ENCODE measurements around the gene BANF1.
"Not testable (repeated sequence)": the region's sequence is repeated elsewhere in the genome, so short reads cannot be mapped to it uniquely, and the experiment has no call there.

Gene BANF1

GRCh38 chr11:65978391-65979238, 23.7 kb upstream of the BANF1 start:
- DNase-seq: no peak

GRCh38 chr11:65979261-65979759, 23.0 kb upstream of the BANF1 start:
- DNase-seq: no peak

- no peak for DNase-seq
Measured at GRCh38 chr11:65981101-65981740, 21.1 kb upstream of the BANF1 start.

GRCh38 chr11:65981972-65982823, 20.1 kb upstream of the BANF1 start:
- DNase-seq: no peak

DNA sequence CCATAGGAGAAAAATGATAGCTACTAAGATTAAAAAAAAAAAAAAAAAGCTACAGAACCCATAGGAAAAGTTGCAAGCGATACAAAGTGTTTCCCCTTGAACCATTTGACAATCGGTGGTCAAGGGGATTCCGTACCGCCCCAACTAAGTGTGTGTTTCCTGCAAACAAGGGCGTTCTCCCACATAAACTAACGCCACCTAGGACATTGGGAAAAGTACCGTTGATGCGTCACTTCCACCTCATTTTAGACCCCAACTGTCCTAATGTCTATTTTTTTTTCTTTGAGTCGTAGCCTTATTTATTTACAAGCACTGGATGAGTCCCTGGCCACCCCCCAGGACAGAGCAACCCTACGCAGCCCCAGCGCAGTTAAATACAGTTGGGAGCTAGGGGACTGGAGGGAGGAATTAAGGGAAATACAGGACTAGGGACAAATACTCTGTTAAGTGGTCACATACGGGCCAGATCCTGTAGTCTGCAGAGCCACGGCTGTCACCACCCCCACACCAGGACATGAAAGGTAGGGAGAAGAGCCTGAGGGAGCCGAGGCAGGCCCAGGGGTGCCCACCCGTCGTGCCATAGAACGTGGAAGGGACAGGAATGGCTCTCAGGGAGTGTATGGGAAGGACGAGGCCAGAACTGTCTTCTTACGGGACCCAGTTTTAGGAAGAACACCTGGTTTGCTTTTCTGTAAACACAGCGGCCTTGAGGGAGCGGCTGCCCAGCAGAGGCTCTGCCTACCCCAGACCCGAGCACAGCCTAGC, 19.3 kb upstream of the BANF1 start:
- DNase-seq: no peak

DNA sequence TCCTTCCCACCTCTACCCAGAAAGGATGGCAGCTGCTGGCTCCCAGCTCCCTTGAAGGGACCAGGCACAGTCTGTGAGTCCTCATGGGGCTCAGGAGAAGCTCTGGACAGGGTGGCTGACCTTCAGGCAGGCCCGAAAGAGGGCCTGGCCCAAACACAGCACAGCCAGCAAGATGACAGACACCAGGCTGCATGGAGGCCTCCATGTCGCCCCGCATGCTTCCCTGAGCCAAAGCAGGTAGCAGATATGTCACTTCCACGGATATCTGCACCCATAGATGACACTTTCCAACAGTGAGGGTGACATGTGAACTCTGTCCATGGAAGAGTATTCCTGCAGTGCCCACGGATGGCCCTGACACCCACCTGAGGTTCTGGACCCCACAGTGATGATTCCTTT, 18.7 kb upstream of the BANF1 start:
- DNase-seq: no peak

DNA sequence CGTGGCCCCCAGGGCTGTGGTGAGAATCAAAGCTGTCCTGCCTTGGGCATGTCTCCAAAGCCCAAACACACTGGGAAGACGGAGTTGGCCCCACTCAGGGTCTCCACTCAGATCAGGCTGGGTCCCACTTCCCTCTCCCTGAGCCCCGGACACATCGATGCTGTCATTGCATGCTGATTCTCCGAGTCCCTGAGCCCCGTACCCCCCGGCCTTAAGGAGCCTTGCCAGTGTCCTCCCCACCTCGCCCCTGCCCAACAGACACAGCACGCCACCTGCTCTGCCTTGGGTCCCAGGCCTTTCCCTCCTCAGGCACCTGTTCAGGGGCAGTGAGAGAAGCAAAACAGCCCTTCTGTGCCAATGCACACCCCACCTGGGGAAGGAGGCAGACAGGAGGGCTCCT, 15.0 kb upstream of the BANF1 start:
- no peak for DNase-seq

DNA sequence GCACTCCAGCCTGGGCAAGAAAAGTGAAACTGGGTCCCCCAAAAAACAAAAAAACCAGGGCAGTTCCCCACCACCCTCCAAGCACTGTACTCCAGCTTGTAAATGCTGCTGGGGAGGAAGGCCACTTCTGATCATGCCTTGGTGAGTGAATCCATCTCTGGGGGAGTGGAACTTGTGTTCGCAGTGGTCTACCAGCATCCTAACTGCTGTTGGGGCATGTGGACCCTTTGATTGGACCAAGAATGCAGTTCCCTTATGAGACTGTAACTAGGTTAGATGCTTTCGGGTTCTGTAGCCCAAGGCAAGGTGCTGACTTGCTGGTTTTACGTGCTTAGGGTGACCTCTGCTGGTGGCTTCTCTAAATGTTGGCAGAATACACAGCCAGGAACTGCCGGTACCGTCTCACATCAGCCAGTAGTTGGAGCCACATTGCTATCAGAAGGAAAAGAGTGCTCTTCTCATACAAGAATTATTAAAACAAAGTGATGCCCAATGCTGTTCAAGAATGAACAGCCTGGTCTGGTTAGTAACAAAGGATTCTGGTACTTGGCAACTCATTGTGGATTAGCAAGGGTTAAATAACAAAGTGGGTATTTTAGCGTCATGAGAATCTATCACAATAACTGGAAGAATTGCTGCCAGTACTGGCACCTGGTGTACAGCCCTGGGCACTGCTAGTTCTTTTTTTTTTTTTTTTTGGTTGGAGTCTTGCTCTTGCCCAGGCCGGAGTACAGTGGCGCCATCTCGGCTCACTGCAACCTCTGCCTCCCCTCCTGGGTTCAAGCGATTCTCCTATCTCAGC, 13.3 kb upstream of the BANF1 start:
- DNase-seq: peak; percentile 81 to 89

DNA sequence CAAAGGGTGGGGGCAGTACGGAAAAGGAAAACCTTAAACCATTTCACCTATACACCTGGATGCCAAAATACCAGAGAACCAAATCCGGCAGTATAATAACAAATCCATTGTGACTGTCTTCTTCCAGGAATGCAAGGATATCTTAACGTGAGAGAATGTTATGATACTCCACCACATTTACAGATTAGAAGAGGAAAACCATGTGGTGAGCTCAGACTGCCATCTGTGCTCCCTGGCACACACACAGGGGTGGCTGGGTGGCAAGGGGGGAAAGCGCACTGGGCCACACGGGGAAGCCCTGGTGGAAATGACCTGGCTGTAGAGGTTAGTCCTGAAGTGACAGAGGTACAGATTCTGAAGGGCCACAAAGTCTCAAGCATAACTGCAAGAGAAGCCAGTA, 10.2 kb upstream of the BANF1 start:
- no peak for DNase-seq

GRCh38 chr11:65997286-65997685, 5.0 kb upstream of the BANF1 start:
- no peak for DNase-seq

- DNase-seq: peak in 1 of 2 experiments; percentile 74
Measured at GRCh38 chr11:66002648-66003225, 434 bp downstream of the BANF1 start.

DNA sequence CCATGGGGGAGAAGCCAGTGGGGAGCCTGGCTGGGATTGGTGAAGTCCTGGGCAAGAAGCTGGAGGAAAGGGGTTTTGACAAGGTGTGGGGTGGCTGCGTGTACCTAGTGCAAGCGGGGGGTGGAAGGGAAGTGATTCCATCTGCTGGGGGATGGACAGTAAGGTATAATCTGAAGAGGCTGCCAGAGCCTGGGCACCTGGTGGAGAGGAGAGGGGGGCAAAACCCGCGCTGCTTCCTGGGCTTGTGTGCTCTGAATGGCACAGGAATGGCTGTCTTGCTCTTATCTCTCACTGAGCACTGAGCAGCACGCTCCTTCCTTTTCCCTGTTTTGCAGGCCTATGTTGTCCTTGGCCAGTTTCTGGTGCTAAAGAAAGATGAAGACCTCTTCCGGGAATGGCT, 988 bp downstream of the BANF1 start:
- no peak for DNase-seq

- no peak for DNase-seq
Measured at GRCh38 chr11:66004186-66004585, 1.9 kb downstream of the BANF1 start.

- DNase-seq: no peak
Measured at GRCh38 chr11:66006134-66006890, 4.0 kb downstream of the BANF1 start.

- DNase-seq: no peak
Measured at GRCh38 chr11:66006891-66007176, 4.5 kb downstream of the BANF1 start.

GRCh38 chr11:66007201-66007634, 4.9 kb downstream of the BANF1 start:
- no peak for DNase-seq

- DNase-seq: no peak
Measured at GRCh38 chr11:66008095-66008467, 5.8 kb downstream of the BANF1 start.

- no peak for DNase-seq
Measured at GRCh38 chr11:66008468-66009101, 6.3 kb downstream of the BANF1 start.

DNA sequence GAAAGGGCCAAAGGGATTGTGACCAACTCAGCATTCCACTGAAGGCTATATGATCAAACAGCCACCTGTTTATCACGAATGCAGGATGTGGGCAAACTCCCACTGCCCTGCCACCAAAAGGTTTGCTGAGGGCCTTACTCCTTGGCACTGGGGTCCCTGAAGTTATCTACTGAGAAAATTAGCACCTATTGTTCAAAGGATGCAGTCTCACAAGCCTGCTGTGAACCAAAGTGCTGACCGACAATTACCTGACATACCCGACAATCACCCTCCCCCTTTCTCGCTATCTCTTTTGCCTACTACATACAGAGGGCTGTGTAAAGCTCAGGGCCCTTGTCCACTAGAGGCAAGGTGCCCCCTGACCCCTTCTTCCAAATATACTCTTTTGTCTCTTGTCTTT, 7.7 kb downstream of the BANF1 start:
- DNase-seq: not testable (repeated sequence)

GRCh38 chr11:66011239-66011784, 9.0 kb downstream of the BANF1 start:
- no peak for DNase-seq
